GM12878 (cell line): ENCODE measurements around the gene EEF1A1. TPM values are rescaled to one million over a fixed set of nuclear protein-coding genes. Genes with fewer than 3 reads are reported as not detected.

Experiments used
- ATF2 ChIP-seq: IDR thresholded peaks from 2 replicates; pipeline ENCODE4 v1.6.1; 2012; ENCODE audit warnings: low read length, inconsistent platforms
- ATF3 ChIP-seq: IDR thresholded peaks from 2 replicates; pipeline ENCODE4 v1.6.1; 2011; ENCODE audit warnings: low read depth, mild to moderate bottlenecking, low read length, moderate library complexity, borderline replicate concordance; ENCODE audit errors: extremely low read depth
- ATF7 ChIP-seq: fragments of 450-650 bp; IDR thresholded peaks from 2 replicates; pipeline ENCODE4 v1.6.1; 2016; ENCODE audit warnings: low read depth, mild to moderate bottlenecking
- CEBPB ChIP-seq, 2 experiments: fragments of 150-350 bp in 1 of 2; IDR thresholded peaks; 2 replicates each; pipeline ENCODE4 v1.6.1; 2012 to 2014; ENCODE audit warnings: low read depth in 2 of 2, low read length in 2 of 2, borderline replicate concordance in 1 of 2, inconsistent platforms in 1 of 2
- JUND ChIP-seq: IDR thresholded peaks from 2 replicates; pipeline ENCODE4 v1.6.1; 2012; ENCODE audit warnings: low read depth, mild to moderate bottlenecking, low read length, improper control_type of control experiment, moderate library complexity
- NFYA ChIP-seq: IDR thresholded peaks from 2 replicates; pipeline ENCODE4 v1.6.1; 2011; ENCODE audit warnings: low read depth, mild to moderate bottlenecking, low read length, improper control_type of control experiment, borderline replicate concordance
- NFYB ChIP-seq: IDR thresholded peaks from 2 replicates; pipeline ENCODE4 v1.6.1; 2011; ENCODE audit warnings: low read depth, mild to moderate bottlenecking, low read length, improper control_type of control experiment, moderate library complexity; ENCODE audit not compliant: insufficient read depth
- POU2F2 ChIP-seq: IDR thresholded peaks from 3 replicates; pipeline ENCODE4 v1.6.1; 2011; ENCODE audit warnings: low read depth, mild to moderate bottlenecking, low read length, borderline replicate concordance
- REST ChIP-seq: IDR thresholded peaks from 2 replicates; pipeline ENCODE4 v1.6.1; 2012; ENCODE audit warnings: mild to moderate bottlenecking, low read depth, low read length
- SREBF1 ChIP-seq: IDR thresholded peaks from 2 replicates; pipeline ENCODE4 v1.6.1; 2012; ENCODE audit warnings: mild to moderate bottlenecking, low read length
- STAT3 ChIP-seq: IDR thresholded peaks from 2 replicates; pipeline ENCODE4 v1.6.1; 2011; ENCODE audit warnings: low read depth, low read length, improper control_type of control experiment
- SUPT20H ChIP-seq: IDR thresholded peaks from 2 replicates; pipeline ENCODE4 v1.6.1; 2011; ENCODE audit warnings: low read depth, mild to moderate bottlenecking, low read length, moderate library complexity, borderline replicate concordance; ENCODE audit not compliant: control insufficient read depth
- TCF3 ChIP-seq: IDR thresholded peaks from 2 replicates; pipeline ENCODE4 v1.6.1; 2012; ENCODE audit warnings: low read depth, mild to moderate bottlenecking, low read length, borderline replicate concordance; ENCODE audit not compliant: insufficient read depth
- WRNIP1 ChIP-seq: IDR thresholded peaks from 2 replicates; pipeline ENCODE4 v1.6.1; 2011; ENCODE audit warnings: low read depth, low read length, improper control_type of control experiment, borderline replicate concordance
- ZBTB33 ChIP-seq: fragments of 450-650 bp; IDR thresholded peaks from 2 replicates; pipeline ENCODE4 v1.6.1; 2017; ENCODE audit warnings: mild to moderate bottlenecking
- ZNF217 ChIP-seq: fragments of 450-650 bp; IDR thresholded peaks from 2 replicates; pipeline ENCODE4 v1.6.1; 2017; ENCODE audit warnings: antibody characterized with exemption, mild to moderate bottlenecking
- ZNF592 ChIP-seq: fragments of 450-650 bp; IDR thresholded peaks from 2 replicates; pipeline ENCODE4 v1.6.1; 2017; ENCODE audit warnings: mild to moderate bottlenecking, moderate library complexity
- polyA plus RNA-seq, 11 experiments: library from polyadenylated mRNA; depleted of rRNA in 4 of 11; unstranded in 6 of 11; stranded (reverse) in 5 of 11; fragments of >200 nt; fragmentation: Nextera tagmentation in 4 of 11; fragmentation: Illumina TruSeq in 1 of 11; extraction: Ambion mirVana in 4 of 11; extraction: Trizol in 1 of 11; gene quantifications; 1 replicate in 1 of 11; 2 replicates in 10 of 11; pipeline versions ENCODE4 v1.2.1 to v1.2.3, GENCODE V29; 2011 to 2016; ENCODE audit warnings: inconsistent platforms in 2 of 11, missing spikeins in 2 of 11, low read depth in 1 of 11
- total RNA-seq, 4 experiments: library from RNA; depleted of rRNA in 3 of 4; stranded (reverse); fragments of >200 nt in 3 of 4; fragmentation: Illumina TruSeq in 1 of 4; extraction: Trizol in 1 of 4; gene quantifications; 2 replicates each; pipeline versions ENCODE4 v1.2.1 to v1.2.3, GENCODE V29; 2013 to 2021

The EEF1A1 gene
- total and polyA plus RNA-seq, 10 of the 15 experiments (the other 5 are each of a cell fraction or from before 2014, with no cell fraction given), result 4,214 to 18,090 (median 14,132) TPM

GRCh38 chr6:73521351-73521985 lies 636 bp upstream of the EEF1A1 start (continued):
- 0 out of 2 replicates have a peak, but pooled peaks have one; percentile 15 for TF ChIP-seq ATF7
- no peak for TF ChIP-seq NFYA
- no peak for TF ChIP-seq SREBF1
- TF ChIP-seq ATF3, result no peak
- 0 out of 2 replicates have a peak, but pooled peaks have one; percentile 11 for TF ChIP-seq JUND
- TF ChIP-seq SUPT20H, result no peak
- TF ChIP-seq ZBTB33, result no peak
- no peak for TF ChIP-seq ZNF592
- TF ChIP-seq NFYB, result no peak
- TF ChIP-seq WRNIP1, result no peak
- no peak for TF ChIP-seq POU2F2
- no peak for TF ChIP-seq REST
- TF ChIP-seq STAT3, result no peak
- TF ChIP-seq ZNF217, result no peak
- no peak; the same call in 1 of the 2 replicates for TF ChIP-seq ATF2
- TF ChIP-seq TCF3, result peak; percentile 4
- TF ChIP-seq CEBPB (IDR thresholded peaks at IDR 0.05; ENCODE audit: borderline replicate concordance in 1 of 2, low read depth in 2 of 2, low read length in 2 of 2), result no peak
